WTC11 (cell line): ENCODE measurements around the gene LIN28B.
A peak's percentile ranks its signal among the peaks of the same experiment; 100 is the strongest.

Source experiments
- CREM ChIP-seq: sonication (generic); formaldehyde crosslinking; IDR thresholded peaks from 2 replicates; pipeline ENCODE4 v1.8.1; 2022; ENCODE audit warnings: mild to moderate bottlenecking, missing genetic modification reagents, moderate library complexity
- ESRRA ChIP-seq: sonication (generic); formaldehyde crosslinking; IDR thresholded peaks from 2 replicates; pipeline ENCODE4 v1.8.1; 2022; ENCODE audit warnings: mild to moderate bottlenecking, missing genetic modification reagents, borderline replicate concordance
- GABPB1 ChIP-seq: sonication (generic); formaldehyde crosslinking; IDR thresholded peaks from 2 replicates; pipeline ENCODE4 v1.8.1; 2023; ENCODE audit warnings: mild to moderate bottlenecking, missing genetic modification reagents
- GTF2I ChIP-seq: fragments of 250-450 bp; sonication (Bioruptor Pico); conservative IDR thresholded peaks from 2 replicates; pipeline ENCODE4 v1.4.0; 2021; ENCODE audit warnings: mild to moderate bottlenecking
- JUN ChIP-seq: sonication (generic); formaldehyde crosslinking; IDR thresholded peaks from 2 replicates; pipeline ENCODE4 v1.8.0; 2023; ENCODE audit warnings: mild to moderate bottlenecking, missing genetic modification reagents
- SP1 ChIP-seq: sonication (generic); formaldehyde crosslinking; conservative IDR thresholded peaks from 2 replicates; pipeline ENCODE4 v1.8.1; 2022; ENCODE audit warnings: missing genetic modification reagents
- ZNF232 ChIP-seq: sonication (generic); formaldehyde crosslinking; IDR thresholded peaks from 2 replicates; pipeline ENCODE4 v1.8.0; 2022; ENCODE audit warnings: mild to moderate bottlenecking, missing genetic modification reagents
- TF ChIP-seq, protein P1 (sequence below): fragments of 200-600 bp; IDR thresholded peaks from 2 replicates; pipeline ENCODE4 v1.8.0; 2022; ENCODE audit warnings: antibody characterized with exemption
- TF ChIP-seq, protein P2 (sequence below): sonication (generic); formaldehyde crosslinking; IDR thresholded peaks from 2 replicates; pipeline ENCODE4 v1.8.1; 2023; ENCODE audit warnings: mild to moderate bottlenecking, missing genetic modification reagents, moderate library complexity
- TF ChIP-seq, protein P3 (sequence below): sonication (generic); formaldehyde crosslinking; IDR thresholded peaks from 2 replicates; pipeline ENCODE4 v1.8.1; 2023; ENCODE audit warnings: mild to moderate bottlenecking, missing genetic modification reagents, moderate library complexity
- TF ChIP-seq, protein P4 (sequence below): sonication (generic); formaldehyde crosslinking; IDR thresholded peaks from 2 replicates; pipeline ENCODE4 v1.8.0; 2022; ENCODE audit warnings: mild to moderate bottlenecking, missing genetic modification reagents
- TF ChIP-seq, protein P5 (sequence below): sonication (generic); formaldehyde crosslinking; IDR thresholded peaks from 2 replicates; pipeline ENCODE4 v1.8.1; 2022; ENCODE audit warnings: low read depth, missing genetic modification reagents, borderline replicate concordance
- TF ChIP-seq, protein P6 (sequence below): sonication (generic); formaldehyde crosslinking; IDR thresholded peaks from 2 replicates; pipeline ENCODE4 v1.8.0; 2022; ENCODE audit warnings: mild to moderate bottlenecking, missing genetic modification reagents
- TF ChIP-seq, protein P7 (sequence below): sonication (generic); formaldehyde crosslinking; IDR thresholded peaks from 2 replicates; pipeline ENCODE4 v1.8.0; 2023; ENCODE audit warnings: missing genetic modification reagents

DNA sequence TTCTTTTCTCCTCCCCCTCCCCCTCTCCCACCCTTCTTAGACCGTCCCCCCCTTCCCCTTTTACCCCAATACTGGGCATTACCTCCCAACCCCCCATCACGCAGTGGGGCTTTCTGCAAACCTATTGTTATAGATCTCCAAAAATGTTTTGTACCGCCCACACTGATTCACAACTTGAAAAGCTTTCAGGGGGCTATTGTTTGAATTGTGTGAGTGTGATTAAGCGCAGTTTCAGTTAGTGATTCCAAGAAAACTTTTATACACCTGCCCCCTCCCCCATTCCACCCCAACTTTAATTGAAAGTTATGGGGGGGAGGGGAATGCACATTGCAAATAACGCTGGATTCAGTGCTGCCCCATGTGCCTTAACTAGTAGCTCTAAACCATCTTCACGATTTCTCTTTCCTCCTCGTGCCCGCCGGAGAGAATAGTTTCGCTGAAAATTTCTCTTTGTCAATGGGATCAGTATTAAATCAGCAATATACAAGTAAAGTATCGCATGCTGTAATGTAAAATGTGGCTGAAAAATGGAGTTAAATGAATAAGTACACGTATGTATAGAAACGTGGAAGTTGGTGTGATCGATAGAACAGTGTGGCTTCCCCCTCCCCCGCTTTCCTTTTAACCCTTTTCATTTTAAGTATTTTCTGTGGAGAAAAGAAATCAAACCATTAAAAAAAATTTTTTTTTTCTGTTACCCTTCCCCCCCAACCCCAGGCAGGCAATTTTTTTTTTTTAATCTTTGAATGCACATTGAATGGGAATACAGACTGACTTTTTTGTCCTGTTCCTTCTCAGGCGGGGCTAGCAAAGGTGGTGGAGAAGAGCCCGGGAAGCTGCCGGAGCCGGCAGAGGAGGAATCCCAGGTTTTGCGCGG lies 632 bp downstream of the LIN28B start:
- TF ChIP-seq, protein P1, sequence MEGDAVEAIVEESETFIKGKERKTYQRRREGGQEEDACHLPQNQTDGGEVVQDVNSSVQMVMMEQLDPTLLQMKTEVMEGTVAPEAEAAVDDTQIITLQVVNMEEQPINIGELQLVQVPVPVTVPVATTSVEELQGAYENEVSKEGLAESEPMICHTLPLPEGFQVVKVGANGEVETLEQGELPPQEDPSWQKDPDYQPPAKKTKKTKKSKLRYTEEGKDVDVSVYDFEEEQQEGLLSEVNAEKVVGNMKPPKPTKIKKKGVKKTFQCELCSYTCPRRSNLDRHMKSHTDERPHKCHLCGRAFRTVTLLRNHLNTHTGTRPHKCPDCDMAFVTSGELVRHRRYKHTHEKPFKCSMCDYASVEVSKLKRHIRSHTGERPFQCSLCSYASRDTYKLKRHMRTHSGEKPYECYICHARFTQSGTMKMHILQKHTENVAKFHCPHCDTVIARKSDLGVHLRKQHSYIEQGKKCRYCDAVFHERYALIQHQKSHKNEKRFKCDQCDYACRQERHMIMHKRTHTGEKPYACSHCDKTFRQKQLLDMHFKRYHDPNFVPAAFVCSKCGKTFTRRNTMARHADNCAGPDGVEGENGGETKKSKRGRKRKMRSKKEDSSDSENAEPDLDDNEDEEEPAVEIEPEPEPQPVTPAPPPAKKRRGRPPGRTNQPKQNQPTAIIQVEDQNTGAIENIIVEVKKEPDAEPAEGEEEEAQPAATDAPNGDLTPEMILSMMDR = no peak
- peak; percentile 54; the same call in 1 of the 2 replicates for TF ChIP-seq CREM
- no peak for TF ChIP-seq GTF2I
- TF ChIP-seq SP1 (CRISPR knock-in tag) = peak; percentile 65
- TF ChIP-seq, protein P2, sequence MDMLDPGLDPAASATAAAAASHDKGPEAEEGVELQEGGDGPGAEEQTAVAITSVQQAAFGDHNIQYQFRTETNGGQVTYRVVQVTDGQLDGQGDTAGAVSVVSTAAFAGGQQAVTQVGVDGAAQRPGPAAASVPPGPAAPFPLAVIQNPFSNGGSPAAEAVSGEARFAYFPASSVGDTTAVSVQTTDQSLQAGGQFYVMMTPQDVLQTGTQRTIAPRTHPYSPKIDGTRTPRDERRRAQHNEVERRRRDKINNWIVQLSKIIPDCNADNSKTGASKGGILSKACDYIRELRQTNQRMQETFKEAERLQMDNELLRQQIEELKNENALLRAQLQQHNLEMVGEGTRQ (CRISPR knock-in tag) = no peak
- TF ChIP-seq, protein P3, sequence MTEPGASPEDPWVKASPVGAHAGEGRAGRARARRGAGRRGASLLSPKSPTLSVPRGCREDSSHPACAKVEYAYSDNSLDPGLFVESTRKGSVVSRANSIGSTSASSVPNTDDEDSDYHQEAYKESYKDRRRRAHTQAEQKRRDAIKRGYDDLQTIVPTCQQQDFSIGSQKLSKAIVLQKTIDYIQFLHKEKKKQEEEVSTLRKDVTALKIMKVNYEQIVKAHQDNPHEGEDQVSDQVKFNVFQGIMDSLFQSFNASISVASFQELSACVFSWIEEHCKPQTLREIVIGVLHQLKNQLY (CRISPR knock-in tag) = no peak
- TF ChIP-seq, protein P4, sequence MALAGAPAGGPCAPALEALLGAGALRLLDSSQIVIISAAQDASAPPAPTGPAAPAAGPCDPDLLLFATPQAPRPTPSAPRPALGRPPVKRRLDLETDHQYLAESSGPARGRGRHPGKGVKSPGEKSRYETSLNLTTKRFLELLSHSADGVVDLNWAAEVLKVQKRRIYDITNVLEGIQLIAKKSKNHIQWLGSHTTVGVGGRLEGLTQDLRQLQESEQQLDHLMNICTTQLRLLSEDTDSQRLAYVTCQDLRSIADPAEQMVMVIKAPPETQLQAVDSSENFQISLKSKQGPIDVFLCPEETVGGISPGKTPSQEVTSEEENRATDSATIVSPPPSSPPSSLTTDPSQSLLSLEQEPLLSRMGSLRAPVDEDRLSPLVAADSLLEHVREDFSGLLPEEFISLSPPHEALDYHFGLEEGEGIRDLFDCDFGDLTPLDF (CRISPR knock-in tag) = no peak
- TF ChIP-seq, protein P5, sequence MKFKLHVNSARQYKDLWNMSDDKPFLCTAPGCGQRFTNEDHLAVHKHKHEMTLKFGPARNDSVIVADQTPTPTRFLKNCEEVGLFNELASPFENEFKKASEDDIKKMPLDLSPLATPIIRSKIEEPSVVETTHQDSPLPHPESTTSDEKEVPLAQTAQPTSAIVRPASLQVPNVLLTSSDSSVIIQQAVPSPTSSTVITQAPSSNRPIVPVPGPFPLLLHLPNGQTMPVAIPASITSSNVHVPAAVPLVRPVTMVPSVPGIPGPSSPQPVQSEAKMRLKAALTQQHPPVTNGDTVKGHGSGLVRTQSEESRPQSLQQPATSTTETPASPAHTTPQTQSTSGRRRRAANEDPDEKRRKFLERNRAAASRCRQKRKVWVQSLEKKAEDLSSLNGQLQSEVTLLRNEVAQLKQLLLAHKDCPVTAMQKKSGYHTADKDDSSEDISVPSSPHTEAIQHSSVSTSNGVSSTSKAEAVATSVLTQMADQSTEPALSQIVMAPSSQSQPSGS (CRISPR knock-in tag) = no peak
- TF ChIP-seq ZNF232 (CRISPR knock-in tag) = no peak
- TF ChIP-seq GABPB1 (CRISPR knock-in tag) = no peak
- TF ChIP-seq, protein P6, sequence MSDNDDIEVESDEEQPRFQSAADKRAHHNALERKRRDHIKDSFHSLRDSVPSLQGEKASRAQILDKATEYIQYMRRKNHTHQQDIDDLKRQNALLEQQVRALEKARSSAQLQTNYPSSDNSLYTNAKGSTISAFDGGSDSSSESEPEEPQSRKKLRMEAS = no peak
- no peak for TF ChIP-seq JUN (CRISPR knock-in tag)
- no peak for TF ChIP-seq ESRRA (CRISPR knock-in tag)
- TF ChIP-seq, protein P7, sequence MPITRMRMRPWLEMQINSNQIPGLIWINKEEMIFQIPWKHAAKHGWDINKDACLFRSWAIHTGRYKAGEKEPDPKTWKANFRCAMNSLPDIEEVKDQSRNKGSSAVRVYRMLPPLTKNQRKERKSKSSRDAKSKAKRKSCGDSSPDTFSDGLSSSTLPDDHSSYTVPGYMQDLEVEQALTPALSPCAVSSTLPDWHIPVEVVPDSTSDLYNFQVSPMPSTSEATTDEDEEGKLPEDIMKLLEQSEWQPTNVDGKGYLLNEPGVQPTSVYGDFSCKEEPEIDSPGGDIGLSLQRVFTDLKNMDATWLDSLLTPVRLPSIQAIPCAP (CRISPR knock-in tag) = no peak
